Activated B cell treated with CpG ODN at 0.5 μM for 24 hours (primary cell): Measurements from ENCODE around the gene SMIM35. TPM values are rescaled to one million over a fixed set of nuclear protein-coding genes. Genes with fewer than 3 reads are reported as not detected.

Source experiments
- ATAC-seq: fragments of 200-7000 bp; cut with Tn5 transposase; one replicate; pipeline ENCODE4 v1.10.0; 2021; ENCODE audit warnings: low read depth, mild to moderate bottlenecking, moderate library complexity
- CTCF ChIA-PET: fragments of 350-600 bp; sonication (Branson Sonifier 250); formaldehyde crosslinking; loops from one replicate; lab custom pipeline; 2021; ENCODE audit warnings: antibody characterized with exemption; lab: Charles Lee
- POLR2A ChIA-PET: fragments of 350-600 bp; sonication (Branson Sonifier 250); formaldehyde crosslinking; loops from one replicate; lab custom pipeline; 2021; ENCODE audit warnings: antibody characterized with exemption; lab: Charles Lee
- DNase-seq: peaks from one replicate; pipeline ENCODE4 v3.0.0; 2022
- H3K27ac Mint-ChIP-seq: one replicate; pipeline ENCODE4 v1.8.0; 2020; ENCODE audit warnings: mixed read lengths
- H3K27me3 Mint-ChIP-seq: one replicate; pipeline ENCODE4 v1.8.0; 2021; ENCODE audit warnings: mixed read lengths
- H3K36me3 Mint-ChIP-seq: one replicate; pipeline ENCODE4 v1.8.0; 2021; ENCODE audit warnings: low read depth, mixed read lengths
- H3K4me1 Mint-ChIP-seq: one replicate; pipeline ENCODE4 v1.8.0; 2021; ENCODE audit warnings: mixed read lengths
- H3K4me3 Mint-ChIP-seq: one replicate; pipeline ENCODE4 v1.8.0; 2020; ENCODE audit warnings: mild to moderate bottlenecking, mixed read lengths
- H3K9me3 Mint-ChIP-seq: one replicate; pipeline ENCODE4 v1.8.0; 2020; ENCODE audit warnings: mixed read lengths
- CTCF ChIP-seq: fragments of 200-600 bp; IDR thresholded peaks from one replicate; pipeline ENCODE4 v1.8.0; 2022; ENCODE audit warnings: antibody characterized with exemption, mild to moderate bottlenecking
- intact Hi-C: fragments of 100-400 bp; cut with micrococcal nuclease; formaldehyde crosslinking; loops from one replicate; pipeline ENCODE4 v1.15.1; 2024
- total RNA-seq: library from RNA; stranded (reverse); gene quantifications from 2 replicates; pipeline ENCODE4 v1.2.3, GENCODE V29; 2022

Gene SMIM35
- total RNA-seq, 1 donor from 2014 or later, result 1.8 TPM

GRCh38 chr11:118060081-118060661, 26.6 kb downstream of the SMIM35 start:
- no peaks in the 10 kb centered on the region for H3K9me3 Mint-ChIP-seq
- DNase-seq (no peak), ATAC-seq (no peak)
- H3K4me1 Mint-ChIP-seq, result no peaks in the 10 kb centered on the region
- CTCF ChIA-PET, result interaction anchor here (2.5 kb wide), 1 partner anchor 113 kb away, joined by 6 read pairs; no protein-coding TSS in a partner anchor
- no peak overlapping the region for H3K4me3 Mint-ChIP-seq
- TF ChIP-seq CTCF, result no peak
- H3K27me3 Mint-ChIP-seq, result peaks cover 7% of the 10 kb centered on the region
- H3K27ac Mint-ChIP-seq, result no peak overlapping the region
- POLR2A ChIA-PET, result no interaction called here
- intact Hi-C loops, result no loop called here
- H3K36me3 Mint-ChIP-seq, result no peaks in the 10 kb centered on the region

GRCh38 chr11:118059246-118059940, 27.4 kb downstream of the SMIM35 start:
- DNase-seq, result no peak
- Mint-ChIP-seq H3K36me3 (no peaks in the 10 kb centered on the region), H3K27me3 (peaks cover 7% of the 10 kb centered on the region), H3K4me3 (no peak overlapping the region), H3K9me3 (no peaks in the 10 kb centered on the region), H3K4me1 (no peaks in the 10 kb centered on the region), H3K27ac (no peak overlapping the region)
- ChIA-PET POLR2A (no interaction called here), CTCF (interaction anchor here (1.1 to 9.5 kb wide), 3 partner anchors 109 to 211 kb away, joined by 3 to 294 read pairs (median 6); no protein-coding TSS in a partner anchor)
- no peak for TF ChIP-seq CTCF
- intact Hi-C loops, result no loop called here
- no peak for ATAC-seq

- no peaks in the 10 kb centered on the region for H3K9me3 Mint-ChIP-seq
- POLR2A ChIA-PET, result no interaction called here
- DNase-seq, result no peak
Observed at GRCh38 chr11:118058311-118059245, 28.2 kb downstream of the SMIM35 start.

GRCh38 chr11:118057251-118058145, 29.3 kb downstream of the SMIM35 start:
- Mint-ChIP-seq H3K27me3 (peaks cover 1% of the 10 kb centered on the region), H3K4me3 (no peak overlapping the region), H3K4me1 (peaks cover 9% of the 10 kb centered on the region), H3K36me3 (no peaks in the 10 kb centered on the region), H3K27ac (no peak overlapping the region), H3K9me3 (no peaks in the 10 kb centered on the region)
- ChIA-PET CTCF (interaction anchor here (1.2 to 9.5 kb wide), 3 partner anchors 108 to 631 kb away, joined by 4 to 294 read pairs (median 5); no protein-coding TSS in a partner anchor), POLR2A (no interaction called here)
- intact Hi-C loops, result no loop called here
- ATAC-seq (no peak), DNase-seq (no peak)
- no peak for TF ChIP-seq CTCF

More at GRCh38 chr11:118058311-118059245, 28.2 kb downstream of the SMIM35 start:
- CTCF ChIA-PET, result interaction anchor here (1.1 to 9.5 kb wide), 3 partner anchors 109 to 251 kb away, joined by 3 to 294 read pairs (median 5); no protein-coding TSS in a partner anchor
- no peaks in the 10 kb centered on the region for H3K36me3 Mint-ChIP-seq
- intact Hi-C loops, result no loop called here
- no peak for ATAC-seq
- H3K4me1 Mint-ChIP-seq, result no peaks in the 10 kb centered on the region
- H3K4me3 Mint-ChIP-seq, result no peak overlapping the region
- H3K27me3 Mint-ChIP-seq, result peaks cover 1% of the 10 kb centered on the region
- H3K27ac Mint-ChIP-seq, result no peak overlapping the region
- no peak for TF ChIP-seq CTCF
